GM21723 (cell line): Measurements from ENCODE around the gene ANKS1A.

Experiments used
- ATAC-seq: cut with Tn5 transposase; IDR thresholded peaks from one replicate; pipeline ENCODE4 v1.9.1; 2021; ENCODE audit warnings: mild to moderate bottlenecking, moderate library complexity; ENCODE audit not compliant: unreplicated experiment

ANKS1A gene

DNA sequence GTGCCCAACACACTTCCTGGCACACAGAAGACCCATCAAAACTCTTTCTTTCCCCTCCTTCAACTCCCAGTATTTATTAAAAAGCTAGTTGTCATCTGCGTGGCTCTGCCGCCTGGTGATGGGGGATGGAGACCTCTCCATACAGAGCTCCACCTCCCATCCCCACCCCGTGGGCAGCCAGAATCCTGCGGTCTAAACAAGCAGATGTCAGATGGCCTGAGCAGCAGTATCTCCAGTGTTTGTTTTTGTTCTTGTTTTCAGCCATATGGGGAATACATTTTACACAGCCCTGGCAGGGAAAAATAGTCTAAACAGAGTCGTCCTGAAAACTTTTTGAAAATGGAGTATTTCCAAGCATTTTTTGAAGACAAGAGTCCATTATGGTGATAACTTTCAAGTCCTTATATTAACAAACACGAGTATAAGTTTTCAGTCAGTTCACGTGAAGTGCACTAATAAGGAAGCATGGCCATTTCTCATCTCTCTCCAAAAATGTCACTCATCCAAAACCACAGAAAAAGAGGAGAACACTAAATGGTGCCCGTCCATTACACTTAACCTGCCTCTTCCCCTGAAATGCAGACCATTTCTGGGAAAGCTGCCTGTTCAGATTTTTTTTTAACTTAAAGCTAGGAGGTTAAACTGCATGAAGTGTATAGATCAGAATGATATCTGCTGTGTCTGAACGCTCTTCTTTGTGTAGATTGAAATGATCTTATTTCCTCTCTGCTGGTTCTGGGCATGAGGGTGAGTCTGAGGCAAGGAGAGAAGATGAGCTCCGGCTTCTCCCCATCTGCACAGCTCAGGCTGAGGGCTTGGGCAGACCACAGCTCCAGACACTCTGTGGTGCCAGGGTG is 161.1 kb downstream of the ANKS1A start:
- ATAC-seq = no peak

DNA sequence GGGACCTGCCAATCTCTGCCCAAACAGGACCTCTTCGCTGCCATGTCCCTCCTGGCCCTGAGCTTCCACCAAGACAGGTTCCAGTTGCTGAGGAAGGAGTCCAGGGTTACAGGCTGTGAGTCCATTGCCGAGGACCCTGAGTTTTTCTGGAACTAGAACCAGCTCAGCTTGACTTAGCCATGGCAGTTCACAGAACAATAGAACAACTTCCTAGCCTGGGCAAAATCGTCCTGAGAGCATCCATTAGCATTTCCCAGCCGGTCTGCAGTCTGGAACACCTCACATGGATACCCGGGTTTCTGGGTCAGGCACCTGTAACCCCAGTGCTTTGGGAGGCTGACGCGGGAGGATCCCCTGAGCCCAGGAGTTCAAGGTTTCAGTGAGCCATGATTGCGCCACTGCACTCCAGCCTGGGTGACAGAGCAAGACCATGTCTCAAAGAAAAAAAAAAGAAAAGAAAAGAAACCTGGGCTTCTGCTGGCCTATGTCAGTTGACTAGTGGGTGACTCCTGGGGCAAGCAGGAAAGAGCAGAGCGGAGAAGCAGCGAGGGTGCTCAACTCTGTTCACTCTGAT is 161.8 kb downstream of the ANKS1A start:
- ATAC-seq = no peak

DNA sequence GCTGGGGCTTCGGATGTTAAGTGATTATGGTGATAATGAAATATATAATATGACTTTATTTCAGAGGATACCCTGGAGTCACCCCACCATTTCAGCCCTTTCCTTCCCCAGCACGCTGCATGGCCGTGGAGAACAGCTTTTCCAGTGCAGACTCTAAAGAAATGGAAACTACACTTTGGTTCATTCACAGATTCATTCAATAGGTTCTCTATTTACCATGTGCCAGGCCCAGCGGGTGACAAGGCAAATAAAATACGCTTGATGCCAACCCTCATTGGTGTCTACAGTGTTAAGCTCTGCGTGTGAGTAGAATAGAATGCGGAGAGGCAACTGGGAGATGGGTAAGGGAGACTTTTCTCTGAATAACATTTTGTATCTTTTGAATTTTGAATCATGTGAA is 162.3 kb downstream of the ANKS1A start:
- ATAC-seq = no peak

DNA sequence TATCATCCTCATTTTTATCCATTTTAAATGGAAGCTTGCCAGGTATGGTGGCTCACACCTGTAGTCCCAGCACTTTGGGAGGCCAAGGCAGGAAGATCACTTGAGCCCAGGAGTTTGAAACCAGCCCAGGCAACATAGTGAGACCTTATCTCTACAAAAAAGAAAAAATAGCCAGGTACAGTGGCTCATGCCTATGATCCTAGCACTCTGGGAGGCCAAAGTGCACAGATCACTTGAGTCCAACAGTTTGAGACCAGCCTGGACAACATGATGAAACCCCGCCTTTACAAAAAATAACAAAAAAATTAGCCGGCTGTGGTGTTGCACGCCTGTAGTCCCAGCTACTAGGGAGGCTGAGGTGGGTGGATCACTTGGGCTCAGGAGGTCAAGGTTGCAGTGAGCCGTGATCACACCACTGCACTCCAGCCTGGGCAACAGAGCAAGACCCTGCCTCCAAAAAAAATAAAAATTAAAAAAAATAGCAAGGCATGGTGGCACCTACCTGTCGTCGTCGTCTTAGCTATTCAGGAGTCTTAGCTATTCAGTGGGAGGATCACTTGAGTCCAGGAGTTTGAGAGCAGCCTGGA is 163.0 kb downstream of the ANKS1A start:
- no peak for ATAC-seq

DNA sequence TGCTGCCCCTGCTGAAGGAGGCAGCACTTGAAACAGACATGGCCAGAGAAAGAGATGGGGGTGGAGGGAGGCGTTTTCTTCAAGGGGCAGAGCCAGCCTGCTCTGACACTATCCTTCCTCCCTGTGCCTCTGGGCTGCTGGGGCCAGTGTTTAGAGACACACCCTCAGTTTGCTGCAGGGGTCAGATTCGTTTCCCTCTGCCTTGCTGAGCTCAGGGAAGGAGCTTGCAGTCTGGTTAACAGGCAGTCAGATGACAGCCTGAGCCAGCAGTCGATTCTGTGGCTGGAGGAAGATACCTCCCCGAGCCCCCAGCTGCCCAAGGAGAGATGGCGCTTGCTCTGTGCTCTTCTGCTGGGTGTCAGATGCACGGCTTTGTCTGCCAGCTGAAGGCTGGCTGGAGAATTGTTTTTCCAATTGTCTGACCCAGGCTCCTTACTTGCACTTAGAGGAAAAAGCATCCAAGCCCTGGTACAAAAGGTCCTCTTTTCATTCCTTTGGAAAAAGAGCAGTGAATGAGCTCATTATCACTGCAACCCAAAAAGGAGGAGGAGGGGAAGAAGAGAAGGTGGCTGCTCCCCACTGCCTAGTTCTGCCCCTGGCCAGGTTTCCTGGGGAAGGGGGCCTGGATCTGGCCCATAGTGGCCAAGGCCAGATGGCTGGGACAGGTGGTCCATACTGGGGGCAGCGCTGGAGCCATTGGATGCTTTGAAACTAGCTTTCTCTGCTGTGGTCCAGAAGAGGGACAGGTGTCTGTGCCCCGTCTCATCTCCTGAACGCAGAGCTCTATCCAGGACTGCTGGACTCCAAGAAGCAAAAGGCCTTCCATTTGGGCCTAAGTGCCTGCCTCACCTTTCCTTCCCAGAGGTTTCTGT is 163.9 kb downstream of the ANKS1A start:
- ATAC-seq = no peak

DNA sequence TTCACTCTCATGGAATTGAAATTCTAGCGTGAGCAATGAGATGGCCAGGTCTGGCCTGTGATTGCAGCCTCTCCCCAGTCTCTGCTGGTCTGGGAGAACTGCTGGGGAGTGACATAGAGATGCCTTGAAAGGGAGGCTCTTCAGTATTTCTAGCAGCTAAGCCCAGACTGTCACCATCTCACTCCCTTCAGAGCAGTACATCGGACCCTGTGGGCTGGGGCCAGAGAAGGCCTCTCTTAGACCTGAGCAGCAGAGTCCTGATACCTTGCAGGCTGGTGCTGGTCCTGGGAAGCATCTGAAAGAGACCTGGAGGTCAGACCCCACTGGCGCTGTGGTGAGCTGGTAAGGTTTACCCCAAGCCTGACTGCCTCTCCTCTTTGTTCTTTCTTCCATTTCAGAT is 164.6 kb downstream of the ANKS1A start:
- no peak for ATAC-seq

DNA sequence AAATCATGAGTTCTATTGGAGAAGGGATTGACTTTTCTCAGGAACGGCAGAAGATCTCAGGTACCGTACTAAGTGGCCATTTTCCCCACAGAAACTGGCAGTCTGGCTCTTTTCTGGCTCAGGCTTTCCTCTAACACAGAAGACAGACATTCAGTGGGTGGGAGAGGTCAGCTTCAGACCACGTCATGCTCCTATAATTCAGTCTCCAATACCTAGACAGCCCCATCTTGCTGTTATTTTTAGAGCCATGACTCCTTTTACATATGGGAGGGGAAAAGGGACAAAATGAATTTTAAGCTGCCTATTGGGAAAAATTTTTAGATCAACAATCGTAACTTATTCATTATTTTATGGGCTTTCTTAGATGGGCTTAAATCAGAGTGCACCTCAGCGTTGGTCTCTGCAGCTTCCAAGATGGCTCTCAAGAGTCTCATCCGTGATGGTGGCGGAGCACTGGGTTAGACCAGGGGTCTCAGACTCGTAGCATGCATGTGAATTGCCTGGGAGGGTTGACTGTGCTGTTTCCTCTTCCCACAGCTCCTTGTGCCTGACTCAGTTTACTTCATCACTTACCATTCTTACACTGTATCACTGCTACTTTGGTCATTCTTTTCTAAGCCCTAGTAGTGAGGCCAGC is 165.2 kb downstream of the ANKS1A start:
- ATAC-seq = no peak

DNA sequence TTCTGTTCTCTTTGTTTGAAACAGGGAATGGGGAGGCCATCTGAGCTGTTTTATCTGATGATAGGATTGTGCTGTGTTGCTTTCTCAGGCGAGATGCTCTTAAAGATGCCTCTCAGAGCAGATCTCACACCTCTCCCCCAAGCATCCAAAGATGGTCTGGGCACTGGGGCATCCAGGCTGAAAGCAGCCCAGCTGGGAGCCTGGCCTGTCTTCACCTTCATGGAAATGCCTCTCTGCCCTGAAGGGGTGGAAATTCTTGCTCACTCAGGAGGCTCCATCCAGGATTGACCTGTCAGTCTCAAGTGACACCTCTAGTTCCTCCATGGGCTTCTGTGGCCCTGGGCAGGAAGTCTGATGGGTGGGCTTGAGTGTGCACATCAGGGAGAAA is 165.7 kb downstream of the ANKS1A start:
- ATAC-seq = no peak

DNA sequence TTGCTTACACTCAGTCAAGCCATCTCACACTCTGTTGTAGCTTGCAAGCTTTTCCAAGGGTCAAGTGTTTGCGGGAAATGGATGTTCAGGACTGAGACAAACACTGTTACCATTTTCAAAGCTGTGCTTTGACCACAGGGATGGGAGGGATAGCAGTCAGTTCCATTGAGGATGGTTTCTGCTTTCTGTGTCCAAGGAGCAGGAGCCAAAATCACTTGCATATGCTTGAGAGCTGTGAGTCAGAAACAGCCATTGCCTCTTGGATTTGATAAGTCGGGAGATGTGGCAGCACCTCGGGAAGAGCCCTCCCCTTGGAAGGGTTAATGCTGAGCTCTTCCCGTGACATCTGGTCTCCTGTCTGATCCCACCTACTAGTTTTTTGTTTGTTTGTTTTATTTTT is 166.8 kb downstream of the ANKS1A start:
- no peak for ATAC-seq

DNA sequence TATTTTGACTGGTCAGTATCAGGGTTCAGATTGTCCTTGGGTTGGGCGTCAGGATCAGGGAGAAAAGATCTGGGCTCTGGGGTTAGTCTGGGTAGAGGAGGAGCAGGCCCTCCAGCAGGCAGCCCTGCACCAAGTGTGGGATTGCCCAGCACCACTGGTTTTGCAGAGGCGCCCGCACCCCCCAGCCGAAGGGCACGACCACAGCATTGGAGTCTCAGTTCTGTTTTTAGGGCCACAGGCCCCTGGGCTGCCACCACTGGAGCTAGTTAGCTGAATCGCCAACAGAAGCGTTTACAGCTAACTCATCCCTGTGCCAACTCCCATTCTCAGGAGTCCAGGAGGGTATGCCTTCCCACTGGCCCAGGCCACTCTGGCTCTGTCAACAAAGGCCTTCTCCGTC is 167.9 kb downstream of the ANKS1A start:
- no peak for ATAC-seq

DNA sequence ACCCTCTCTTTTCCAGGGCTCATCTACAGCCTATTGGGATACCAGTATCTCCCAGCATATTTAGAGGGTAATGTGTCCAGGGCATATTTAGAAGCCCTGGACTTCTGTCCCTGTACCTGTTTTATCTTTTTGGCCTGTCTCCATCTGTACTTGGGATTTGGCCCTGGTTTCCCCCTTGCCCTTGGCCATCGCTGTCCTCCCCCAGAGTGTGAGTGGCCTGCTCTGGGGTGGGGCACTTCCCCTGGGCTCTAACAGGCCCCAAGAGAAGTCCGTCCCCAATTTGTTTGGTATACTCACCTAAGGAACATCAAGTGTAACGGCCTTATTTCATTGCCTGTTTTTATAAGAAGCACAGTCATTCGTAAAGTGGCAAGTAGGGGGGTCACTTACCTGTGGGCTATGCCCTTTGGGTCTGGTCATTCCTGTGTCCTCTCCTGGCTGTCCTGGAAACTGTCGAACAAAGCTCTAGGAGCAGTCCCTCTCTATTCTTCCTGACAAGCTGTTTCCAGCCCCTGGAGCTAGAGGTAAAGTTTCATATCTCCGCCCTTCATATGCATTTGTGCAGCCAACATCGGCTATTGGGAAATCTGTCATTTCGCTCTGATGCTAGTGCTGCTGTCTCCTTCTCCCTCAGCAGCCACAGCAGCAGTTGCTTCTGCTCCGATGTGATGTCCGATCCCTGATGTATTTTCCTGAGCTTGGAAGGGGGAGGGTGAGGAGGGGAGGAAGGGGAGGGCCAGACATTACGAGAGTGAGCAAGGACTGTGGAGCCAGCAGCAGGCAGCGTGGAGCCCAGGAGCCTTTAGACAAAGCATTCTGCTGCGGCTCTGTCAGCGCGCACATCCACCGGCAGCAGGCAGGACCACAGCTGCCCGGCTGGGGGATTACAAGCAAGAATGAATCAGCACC is 168.6 kb downstream of the ANKS1A start:
- no peak for ATAC-seq

DNA sequence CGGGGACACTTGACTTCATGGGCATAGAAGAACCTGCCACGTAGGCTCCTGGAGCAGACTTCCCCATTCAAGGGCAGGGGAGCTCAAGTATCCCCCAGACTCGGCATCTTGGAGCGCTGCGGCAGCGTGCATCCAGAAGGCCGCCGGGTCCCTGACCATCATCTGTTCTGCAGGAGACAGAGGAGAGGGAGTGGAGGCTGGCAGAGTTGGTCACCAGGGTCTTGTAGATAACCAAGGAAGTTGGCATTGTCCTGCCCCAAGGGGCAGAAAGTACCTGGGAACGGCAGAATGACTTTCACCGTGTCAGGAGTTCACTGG is 169.3 kb downstream of the ANKS1A start:
- no peak for ATAC-seq

DNA sequence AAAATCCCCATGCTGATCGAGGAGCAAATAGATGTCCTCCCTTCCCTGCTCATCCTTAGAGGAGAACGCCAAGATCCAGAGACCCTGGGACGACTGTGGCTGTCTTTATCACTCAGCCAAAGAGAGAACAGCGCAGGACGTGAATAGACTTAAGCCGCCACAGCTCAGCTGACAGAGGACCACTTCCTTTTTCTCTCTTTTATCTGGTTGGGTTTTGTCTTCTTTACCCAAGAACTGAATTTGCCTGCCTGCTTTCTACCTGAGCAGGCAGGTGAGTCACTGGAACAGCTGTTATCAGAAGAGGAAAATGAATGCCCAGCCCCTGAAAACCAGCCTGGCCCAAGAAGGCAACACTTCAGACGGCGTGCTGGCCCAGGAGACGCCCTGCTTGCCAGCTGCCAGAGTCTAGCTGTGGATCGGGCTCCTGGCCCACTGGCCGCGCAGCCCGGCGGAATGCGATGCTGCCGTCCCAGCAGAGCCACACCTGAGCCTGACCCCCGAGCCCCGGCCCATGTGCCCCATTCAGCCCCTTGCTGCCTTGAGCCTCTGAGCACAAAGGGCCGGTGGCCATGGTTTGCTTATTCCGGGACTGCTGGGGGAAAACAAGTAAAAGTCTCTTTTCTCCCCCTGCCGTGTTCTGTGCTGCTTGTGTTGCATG is 169.9 kb downstream of the ANKS1A start:
- no peak for ATAC-seq

DNA sequence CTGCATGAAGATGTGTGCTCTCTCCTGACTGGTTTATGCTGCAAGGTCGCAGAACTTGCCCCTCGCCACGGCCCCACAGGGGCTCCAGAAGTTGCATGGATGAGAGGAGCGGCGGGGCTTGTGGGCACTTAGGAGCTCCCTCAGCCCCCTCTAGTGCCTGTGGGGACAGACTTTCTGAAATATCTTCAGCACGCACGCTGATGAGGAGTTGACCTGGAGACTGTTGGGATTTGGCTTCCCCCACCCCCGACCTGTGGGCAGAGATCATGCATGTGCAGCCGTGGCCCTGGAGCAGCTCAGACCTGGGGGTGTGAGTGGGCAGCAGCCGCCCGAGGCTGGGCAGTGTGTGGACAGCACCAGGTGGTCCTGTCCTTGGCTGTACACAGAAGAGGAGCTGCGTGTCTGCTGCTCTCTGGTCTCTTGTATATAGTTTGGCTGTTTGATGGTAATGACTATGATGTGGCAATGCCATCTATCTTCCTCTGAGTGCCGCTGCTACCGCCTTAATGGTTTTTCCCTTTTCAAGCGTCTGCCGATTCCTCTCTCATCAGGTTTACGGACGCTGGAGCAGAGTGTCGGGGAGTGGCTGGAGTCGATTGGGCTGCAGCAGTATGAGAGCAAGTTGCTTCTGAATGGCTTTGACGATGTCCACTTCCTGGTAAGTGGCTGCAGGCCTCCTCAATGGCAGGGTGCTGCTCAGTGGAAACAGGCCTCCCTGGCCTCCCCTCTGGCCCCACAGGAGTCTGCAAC is 170.7 kb downstream of the ANKS1A start:
- ATAC-seq = no peak

DNA sequence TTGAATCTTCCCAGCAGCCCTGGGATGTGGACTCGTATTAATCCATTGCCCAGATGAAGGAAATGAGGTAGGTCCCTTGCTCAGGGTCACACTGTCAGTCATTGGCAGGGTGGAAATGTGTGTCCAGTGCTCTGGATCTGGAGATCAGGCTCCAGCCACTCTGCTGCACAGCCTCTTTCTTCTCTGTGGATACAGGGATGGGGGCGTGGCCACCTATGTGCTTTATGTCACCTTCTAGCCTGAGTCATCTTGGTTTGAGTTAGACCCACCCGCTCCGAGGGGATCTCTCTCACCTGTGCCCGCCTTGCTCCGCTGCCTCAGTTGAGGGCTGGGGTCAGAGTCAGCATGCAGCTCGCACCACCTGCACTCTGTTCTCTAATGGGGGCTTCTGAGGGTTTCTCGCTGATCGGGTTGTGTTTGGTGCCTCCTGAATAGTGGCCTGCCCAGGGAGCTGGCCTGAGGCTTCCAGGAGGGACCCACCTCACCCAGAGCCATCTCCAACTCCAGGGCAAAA is 172.1 kb downstream of the ANKS1A start:
- ATAC-seq = no peak

DNA sequence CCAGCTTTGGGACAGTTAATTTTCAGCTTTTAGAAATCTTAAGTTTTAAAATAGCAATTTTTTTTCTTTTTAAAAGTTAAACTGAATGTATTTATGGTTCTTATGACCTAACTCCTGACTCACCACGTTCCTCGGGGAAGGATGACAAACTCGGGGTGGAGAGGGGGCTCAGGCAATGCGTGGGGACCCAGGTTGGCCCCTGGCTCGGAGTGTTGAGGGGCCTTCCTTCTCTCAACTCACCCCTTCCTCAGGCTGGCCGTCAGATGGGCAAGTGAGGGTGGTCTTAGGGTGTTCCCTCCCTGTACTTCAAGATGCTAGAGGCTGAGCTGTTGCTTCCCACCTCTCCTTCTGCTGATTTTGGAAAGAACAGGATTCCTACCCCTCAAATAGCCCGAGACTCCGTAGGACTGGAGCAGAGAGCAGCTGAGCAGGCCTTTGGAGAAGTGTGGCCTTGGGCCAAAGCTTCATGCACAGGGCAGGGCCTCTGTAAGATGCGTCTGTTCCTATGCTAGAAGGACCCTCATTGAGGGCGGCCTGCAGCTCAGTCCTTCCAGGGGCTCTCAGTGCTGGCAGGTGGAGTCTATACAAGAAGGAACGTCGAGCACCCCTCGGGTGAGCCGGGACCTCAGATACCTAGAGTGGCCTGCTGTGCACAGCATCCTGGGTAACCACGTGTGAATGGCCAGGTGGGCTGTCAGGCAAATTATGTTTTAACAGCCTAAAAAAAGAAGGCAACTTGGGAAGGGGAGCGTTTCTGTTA is 172.8 kb downstream of the ANKS1A start:
- no peak for ATAC-seq

DNA sequence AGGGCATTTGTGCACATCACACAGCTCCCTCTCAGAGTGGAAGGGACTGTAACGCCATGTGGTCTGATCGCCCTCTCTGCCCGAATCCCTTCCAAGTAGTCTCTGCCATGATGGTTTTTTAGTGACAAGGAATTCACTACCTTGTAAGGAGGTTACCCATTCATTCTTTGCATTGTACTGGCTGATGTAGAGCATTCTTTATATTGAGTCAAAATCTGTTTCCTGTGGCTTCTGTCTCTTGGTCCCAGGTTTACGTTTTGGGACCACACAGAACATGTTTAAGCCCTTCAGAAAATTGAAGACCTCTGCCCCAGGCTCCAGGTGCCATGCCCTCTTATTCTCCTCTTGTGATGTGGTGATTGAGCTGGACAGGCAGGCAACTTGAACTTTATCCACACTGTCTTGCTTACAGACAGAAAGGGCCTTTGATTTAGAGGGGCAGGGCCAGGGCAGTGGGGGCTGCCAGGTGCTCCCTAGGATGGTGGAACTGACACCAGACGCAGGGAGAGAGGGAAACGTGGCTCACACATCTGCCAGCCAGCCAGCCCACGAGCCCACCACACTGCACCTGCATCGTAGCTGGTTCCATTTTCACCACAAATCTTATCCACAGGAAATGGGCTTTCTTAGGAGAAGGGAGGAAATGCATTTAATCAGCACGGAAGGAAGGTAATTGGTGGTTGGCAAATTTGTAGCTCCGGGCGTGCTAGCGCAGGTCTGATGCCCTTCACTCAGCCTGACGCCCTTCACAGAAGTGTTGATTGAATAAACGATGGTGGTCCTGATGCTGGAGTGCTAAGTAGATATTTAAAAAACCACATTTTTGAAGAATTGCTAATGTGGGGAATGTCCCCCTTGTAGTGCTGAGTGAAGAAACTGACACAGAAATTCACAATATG is 173.9 kb downstream of the ANKS1A start:
- ATAC-seq = no peak
